Brain pericyte (primary cell): ENCODE results near the gene SERPINA6.
"Not testable (repeated sequence)": the region's sequence is repeated elsewhere in the genome, so short reads cannot be mapped to it uniquely, and the experiment has no call there.

Experiments
- DNase-seq: peaks from one replicate; pipeline ENCODE4 v3.0.0-alpha.2; 2012; ENCODE audit warnings: low read depth, low spot score

The SERPINA6 gene, protein sequence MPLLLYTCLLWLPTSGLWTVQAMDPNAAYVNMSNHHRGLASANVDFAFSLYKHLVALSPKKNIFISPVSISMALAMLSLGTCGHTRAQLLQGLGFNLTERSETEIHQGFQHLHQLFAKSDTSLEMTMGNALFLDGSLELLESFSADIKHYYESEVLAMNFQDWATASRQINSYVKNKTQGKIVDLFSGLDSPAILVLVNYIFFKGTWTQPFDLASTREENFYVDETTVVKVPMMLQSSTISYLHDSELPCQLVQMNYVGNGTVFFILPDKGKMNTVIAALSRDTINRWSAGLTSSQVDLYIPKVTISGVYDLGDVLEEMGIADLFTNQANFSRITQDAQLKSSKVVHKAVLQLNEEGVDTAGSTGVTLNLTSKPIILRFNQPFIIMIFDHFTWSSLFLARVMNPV

DNA sequence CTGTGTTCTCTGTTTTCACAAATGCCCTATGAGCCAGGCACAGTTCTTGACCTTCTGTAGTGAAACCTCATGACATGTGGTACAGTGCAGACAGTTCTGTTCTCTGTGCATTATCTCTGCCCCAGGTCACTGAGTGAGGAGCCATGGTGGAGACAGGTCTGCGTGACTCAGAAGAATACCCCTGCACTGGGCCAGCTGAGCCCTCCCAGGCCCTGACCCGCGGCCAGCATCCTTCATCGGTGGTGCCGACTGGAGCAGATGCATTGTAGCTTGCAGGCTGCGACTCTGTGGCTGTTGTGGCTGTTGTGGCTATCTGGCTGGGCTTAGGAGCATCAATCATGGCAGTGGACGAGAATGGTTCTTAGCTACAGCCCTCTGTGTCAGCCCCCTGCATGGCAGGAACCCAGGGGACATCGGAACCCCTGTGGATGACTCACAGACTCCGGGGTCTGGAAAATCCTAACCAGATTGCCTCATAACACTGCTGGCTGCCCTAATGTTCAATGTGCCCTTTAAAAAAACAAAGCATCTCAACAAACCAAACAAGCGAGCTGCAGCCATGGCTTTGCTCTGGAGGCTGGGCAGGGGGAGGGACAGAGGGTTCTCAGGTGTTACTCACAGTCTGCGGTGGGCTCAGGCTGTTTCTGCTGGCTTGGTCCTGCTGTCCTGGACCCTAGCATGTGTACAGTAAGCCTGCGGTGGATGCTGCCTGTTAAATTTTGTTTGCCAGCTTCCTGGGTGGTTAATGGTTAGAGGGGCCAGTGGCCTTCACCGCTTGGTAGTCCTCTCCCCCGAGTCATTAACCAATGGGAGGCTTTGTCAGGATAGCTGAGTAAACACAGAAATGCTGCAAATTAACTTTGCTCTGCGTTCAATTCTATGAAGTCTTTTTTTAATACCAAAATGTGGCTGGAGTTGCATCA lies at the start of gene SERPINA6:
Gene SERPINA6 (minus strand): TSS at position 689 of the 923 bp plus-strand sequence. CDS start 8,688 bp downstream, outside the sequence.
- no peak for DNase-seq

DNA sequence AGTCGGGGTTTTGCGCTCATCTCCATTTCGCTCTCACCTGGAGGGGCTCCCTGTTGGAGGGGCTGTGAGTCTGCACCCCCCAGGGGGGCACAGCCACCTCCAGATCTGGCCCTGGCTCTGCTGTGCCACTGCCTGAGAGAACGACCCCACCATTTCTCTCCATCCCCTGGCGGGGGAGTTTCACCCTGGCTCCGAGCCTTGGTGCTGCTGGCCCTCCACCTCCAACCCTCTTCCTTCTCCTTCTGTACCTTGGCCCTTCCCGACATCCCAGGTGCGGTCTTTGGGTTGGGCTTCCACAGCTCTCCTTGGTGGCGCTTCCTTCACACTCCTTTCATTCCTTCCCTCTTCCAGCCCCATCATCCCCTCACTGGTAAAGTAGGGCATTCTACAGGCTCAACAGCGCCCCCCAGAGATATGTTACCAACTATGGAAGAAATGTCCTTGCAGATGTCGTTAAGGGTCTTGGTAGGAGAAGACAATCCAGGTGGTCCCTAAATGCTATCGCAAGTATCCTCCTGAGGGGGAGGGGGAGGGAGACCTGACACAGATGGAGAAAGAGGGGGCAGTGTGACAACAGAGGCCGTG lies 49.0 kb upstream of the SERPINA6 start:
- no peak for DNase-seq

DNA sequence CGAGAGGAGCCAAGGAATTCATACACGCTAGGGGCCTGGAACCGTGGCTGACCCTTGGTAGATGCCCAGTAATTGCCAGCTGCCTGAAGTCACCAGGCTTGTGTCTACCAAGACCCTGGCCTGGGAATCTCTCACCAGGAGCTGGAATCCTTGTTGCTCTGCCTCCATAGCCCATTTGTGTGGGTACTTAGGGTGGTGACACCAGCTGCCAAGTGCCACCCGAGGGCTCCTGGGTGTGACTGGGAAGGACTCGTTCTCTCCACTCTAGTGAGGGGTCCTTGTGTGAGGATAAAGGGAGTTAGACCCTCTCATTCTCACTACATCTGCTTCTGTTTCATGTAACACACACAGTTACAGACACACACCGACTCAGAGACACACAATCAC lies 47.4 kb upstream of the SERPINA6 start:
- no peak for DNase-seq

DNA sequence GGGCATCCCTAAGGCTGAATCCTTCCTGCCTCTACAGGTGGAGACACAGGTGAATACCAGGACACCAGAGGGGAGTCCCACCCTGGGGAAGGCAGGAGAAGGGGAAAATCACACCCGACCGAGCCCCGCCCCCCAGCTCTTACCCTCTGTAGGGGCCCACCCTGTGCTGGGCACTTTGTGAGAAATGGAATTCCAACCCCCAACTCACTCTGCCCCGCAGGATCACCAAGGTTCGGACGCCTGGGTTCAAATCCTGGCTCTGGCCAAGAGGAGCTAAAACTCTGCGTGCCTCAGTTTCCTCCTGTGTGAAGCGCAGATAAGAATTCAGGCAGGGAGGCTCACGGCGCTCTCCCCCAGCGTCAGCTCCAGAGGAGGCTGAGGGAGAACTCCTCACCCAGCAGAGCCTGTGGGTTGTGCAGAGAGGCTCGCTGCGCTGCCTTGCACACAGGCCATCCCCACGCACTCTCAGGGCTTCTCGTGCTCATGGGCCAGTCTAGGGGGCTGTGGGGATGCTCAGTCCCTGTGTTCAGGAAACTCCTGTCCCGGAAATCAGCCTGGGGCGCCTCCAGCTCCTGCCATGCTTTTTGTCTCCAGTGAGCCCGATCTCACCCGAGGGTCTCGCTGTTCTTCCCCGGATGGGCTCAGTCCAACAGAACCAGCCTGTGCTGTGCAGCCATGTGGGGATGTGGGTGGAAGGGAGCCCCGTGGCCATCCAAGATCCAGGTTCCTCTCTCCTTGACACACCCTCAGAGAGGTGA lies 46.8 kb upstream of the SERPINA6 start:
- DNase-seq, result not testable (repeated sequence)

DNA sequence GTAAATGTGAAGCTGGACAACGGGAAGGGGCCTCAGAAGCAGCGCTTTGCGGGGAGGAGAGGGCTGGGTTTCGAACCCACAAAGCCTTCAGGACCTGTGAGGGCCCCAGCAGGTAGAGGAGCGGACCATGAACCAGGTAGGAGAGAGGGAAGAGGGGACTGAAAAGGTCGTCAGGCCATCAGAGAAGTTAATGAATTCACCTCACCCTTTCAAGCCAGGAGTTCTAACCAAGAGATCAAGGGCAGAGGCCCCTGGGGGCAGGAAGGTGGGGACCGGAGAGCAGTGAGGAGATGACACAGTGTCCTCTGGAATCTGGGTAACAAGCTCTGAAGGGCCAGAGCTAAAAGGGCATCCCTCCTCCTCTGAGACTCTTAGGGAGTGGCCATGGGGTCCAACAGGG lies 45.8 kb upstream of the SERPINA6 start:
- DNase-seq, result no peak

DNA sequence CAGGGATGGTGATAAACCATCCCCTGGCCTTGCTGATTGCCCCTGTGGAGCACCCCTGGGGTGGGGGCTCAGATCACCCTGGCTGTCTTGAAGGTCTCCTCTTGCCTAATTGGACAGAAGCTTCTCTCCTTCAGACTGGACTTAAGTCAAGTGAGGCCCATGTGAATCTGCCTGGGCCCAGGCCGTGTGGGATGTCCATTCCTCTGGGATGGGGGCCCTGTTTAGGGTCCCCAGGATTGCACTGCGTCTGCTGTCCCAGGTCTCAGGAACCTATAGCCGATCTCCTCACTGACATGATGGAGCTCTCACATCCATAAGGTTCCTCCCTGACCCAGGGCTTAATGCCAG lies 45.1 kb upstream of the SERPINA6 start:
- DNase-seq, result no peak

DNA sequence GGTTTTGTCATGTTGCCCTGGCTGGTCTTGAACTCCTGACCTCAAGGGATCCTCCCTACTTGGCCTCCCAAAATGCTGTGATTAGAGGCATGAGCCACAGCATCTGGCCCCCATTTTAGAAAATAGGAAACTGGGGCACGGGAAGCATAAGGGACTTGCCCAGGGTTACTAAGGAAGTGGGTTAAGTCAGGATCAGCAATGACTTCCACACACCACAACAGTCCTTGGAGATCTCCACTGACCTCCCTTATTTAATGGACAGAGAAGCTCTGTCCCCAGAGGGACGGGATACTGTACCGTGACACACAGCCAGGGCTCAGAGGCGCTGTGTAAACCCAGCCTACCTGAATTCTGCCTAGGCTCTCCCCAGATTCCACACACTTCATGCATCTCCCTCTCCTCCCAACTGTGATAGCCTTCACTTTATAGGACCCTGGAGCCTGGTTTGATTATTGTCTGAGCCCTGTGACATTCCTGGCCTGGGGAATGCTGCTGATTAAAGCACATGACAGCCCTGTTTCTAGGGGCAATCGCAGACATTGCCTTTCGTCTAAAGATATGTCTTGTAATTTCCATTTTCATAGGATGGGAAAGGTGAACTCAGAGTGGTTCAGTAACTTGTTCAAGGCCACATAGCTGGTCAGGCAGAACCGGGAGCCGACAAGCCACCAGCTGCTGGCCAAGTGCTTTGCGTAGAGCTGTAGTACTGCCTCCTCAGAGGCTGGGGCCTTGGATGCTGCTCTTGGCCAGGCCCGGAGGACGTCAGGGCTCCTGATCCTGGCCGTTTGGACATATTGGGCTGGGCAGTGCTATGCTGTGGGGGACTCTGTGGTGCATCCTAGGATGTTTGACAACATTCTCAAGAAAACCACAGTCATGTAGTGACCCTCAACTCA lies 44.5 kb upstream of the SERPINA6 start:
- no peak for DNase-seq

DNA sequence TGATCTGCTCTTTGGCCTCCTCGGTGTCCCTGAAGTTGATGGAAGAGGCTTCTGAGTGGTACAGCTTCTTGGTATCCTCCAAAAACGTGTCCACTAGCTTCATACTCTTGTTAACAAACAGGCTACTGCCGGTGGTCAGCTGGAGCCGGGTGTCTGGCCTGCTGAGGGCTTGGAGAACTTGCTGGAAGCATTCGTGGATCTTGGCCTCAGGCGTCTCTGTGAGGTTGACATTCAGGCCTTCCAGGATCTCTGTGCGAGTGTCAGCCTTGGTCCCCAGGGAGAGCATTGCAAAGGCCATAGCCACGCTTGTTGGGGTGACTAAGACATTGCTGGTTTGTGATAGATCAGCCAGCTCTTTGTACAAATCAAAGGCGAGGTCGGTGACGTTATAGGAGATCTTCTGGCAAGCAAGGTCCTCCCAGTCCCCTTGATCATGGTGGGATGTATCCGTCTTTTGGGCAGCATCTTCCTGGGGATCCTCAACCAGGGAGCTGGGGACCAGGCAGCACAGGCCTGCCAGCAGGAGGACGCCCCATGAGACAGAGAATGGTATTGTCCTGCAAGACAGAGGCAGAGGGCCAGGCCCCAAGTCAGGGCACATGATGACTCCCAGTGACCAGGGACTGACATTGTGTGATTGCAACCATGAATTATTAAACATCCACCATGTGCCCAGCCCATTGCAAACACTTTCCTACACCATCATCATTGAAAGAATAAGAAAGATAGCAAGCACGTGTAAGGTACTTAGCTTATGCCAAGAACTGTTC lies 43.2 kb upstream of the SERPINA6 start, which contains the start of gene SERPINA2:
Gene SERPINA2 (minus strand): TSS at position 553 of the 770 bp plus-strand sequence.
- DNase-seq, result no peak

DNA sequence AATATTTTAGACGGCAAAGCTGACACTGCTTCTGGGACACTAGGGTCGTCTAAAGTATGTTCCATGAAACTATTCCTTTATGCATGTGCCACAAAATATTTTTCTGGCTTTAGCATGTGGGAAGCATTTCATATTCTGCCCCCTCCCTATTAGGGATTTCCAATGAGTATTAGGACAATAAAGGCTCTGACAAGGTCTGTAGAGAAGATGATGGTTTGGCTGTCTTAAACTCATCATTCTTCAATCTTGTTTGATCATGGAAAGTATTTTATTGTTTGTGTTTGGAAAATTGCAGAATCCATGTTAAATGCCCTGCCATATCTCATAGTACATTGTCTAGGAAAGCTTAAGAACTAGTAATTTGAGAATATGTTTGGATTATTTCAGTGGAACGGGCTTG lies 42.5 kb upstream of the SERPINA6 start:
- DNase-seq, result no peak

DNA sequence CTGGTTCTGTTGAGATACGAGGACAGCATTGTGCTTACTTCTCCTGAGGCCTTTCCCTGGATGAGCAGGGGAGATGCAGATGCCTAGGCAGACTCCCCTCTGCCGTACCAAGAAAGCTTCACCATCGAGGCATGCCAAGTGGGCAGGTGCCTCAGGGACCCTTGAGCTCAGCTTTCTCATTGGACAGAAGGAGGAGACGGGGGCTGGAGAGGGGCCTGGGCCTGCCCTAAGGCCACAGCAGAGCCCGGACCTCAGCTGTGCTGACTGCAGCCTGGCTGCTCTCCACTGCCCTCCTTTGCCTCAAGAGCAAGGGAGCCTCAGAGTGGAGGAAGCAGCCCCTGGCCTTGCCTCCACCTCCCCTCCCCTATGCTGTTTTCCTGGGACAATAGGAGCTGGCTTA lies 41.8 kb upstream of the SERPINA6 start:
- no peak for DNase-seq

DNA sequence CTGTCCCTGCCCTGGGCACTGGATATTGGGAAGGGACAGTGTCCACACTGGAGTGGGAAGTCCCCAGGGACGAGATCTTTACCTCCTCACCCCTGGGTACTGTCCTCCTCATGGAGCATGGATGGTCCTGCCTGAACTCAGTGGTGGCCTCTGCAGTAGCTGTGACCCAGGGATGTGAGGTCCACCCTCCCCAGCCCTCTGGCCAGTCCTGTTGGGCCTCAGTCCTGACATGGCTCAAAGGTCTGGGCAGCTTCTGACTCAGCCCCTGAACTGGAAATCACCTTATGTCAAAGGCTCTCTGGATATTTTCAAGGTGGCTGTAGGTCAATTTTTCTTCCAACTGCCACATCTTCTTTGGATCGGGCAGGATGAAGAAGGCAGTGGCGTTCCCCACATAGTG lies 40.9 kb upstream of the SERPINA6 start:
- no peak for DNase-seq

DNA sequence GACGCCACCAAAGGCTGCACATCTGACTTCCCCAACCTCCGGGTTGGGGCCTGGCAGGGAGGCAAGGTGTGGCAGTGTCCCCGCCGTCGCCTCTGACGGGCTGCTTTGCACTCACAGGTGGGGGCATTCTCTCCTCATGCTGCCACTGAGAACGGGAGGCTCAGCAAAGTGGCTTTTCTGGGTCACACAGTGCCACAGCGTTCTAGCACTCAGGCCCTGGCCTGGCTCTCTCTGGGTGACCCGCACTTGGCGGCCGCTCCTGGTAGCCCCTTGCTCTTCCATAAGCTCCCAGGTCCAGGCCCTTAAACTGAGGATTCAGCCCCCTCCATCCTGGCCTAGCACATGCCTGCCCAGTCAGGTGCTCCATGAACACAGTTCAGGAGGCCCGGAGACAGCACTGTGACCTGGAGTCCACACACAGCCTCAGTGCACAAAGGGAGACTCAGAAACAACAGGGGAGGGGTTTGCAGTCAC lies 40.1 kb upstream of the SERPINA6 start:
- no peak for DNase-seq

DNA sequence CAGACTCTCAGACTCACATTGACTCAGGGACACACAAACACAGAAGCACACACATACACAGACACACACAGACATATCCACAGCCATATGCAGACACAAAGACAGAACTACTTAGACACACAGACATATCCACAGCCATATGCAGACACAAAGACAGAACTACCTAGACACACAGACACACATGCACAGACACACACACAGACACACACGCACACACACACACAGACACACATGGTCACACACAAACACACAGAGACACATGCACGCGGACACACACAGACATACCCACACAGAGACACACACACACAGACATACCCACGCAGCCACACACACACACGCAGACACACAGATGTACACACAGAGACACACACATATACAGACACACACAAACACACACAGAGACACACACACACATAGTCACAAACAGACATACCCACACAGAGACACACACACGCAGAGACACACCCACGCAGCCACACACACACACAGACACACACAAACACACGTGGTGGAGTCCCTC lies 39.5 kb upstream of the SERPINA6 start:
- DNase-seq, result no peak

DNA sequence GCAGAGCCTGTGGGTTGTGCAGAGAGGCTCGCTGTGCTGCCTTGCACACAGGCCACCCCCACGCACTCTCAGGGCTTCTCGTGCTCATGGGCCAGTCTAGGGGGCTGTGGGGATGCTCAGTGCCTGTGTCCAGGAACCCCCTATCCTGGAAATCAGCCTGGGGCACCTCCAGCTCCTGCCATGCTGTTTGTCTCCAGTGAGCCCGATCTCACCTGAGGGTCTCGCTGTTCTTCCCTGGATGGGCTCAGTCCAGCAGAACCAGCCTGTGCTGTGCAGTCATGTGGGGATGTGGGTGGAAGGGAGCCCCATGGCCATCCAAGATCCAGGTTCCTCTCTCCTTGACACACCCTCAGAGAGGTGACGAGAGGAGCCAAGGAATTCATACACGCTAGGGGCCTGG lies 38.5 kb upstream of the SERPINA6 start:
- DNase-seq, result no peak

DNA sequence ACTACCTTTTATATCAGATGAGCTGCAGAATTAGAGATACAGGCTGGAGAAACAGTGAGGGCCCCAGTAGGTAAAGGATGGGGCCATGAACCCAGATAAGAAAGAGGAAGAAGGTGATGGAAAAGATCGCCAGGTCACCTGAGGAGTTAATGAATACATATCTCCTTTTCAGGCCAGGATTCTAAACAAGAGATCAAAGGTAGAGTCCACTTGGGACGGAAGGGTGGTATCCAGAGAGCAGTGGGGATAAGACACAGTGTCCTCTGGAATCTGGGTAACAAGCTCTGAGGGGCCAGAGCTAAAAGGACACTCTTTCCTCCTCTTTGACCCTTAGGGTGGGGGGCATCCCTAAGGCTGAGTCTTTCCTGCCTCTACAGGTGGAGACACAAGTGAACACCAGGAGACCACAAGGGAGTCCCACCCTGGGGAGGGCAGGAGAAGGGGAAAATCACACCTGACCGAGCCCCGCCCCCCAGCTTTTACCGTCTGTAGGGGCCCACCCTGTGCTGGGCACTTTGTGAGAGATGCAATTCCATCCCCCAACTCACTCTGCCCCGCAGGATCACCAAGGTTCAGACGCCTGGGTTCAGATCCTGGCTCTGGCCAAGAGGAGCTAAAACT lies 37.9 kb upstream of the SERPINA6 start:
- DNase-seq, result no peak

DNA sequence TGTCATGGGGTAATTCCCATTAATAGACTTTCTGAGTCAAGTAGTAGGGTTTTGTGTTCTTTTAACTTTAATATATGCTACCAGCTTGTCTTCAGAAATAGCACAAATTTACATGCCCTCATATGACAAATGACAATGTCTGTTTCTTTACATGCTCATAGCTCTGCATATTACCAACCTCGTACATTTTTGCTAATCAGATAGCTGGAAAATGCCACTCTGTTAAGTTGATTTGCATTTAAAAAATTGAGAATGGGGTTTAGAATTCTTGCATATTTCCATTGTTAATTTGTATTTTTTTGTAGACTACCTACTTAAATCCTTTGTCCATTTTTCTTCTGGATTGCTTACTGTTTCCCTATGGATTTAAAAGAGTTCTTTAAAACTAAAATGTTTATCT lies 34.0 kb upstream of the SERPINA6 start:
- no peak for DNase-seq

DNA sequence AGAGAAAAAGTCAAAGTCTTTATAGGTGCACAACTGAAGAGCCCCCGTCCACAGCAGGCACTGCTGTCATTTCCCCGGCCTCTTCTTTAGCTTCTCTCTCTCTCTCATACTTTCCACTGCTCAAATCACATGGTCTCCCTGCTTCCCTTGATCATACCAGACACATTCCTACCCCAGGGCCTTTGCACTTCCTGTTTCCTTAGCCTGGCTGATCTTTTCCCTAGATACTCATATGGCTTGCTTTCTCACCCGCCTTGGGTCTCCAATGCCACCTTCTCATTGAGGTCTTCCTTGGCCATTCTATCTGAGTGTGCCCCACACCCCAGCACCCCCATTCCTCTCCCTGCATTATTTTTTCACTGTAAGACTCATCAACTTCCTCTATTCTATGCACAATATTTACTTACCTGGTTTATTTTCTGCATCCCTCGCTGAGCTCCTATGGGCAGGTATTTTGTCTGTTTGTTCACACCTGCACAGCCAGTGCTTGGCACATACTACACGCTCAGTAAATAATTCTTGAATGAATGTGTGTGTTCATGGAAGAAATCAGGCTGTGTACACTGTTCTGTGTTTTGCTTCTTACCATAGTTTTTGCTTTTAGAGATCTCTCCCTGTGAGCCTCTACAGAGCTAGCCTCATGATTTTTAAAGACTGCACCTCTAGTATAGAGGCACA lies 33.4 kb upstream of the SERPINA6 start:
- no peak for DNase-seq

DNA sequence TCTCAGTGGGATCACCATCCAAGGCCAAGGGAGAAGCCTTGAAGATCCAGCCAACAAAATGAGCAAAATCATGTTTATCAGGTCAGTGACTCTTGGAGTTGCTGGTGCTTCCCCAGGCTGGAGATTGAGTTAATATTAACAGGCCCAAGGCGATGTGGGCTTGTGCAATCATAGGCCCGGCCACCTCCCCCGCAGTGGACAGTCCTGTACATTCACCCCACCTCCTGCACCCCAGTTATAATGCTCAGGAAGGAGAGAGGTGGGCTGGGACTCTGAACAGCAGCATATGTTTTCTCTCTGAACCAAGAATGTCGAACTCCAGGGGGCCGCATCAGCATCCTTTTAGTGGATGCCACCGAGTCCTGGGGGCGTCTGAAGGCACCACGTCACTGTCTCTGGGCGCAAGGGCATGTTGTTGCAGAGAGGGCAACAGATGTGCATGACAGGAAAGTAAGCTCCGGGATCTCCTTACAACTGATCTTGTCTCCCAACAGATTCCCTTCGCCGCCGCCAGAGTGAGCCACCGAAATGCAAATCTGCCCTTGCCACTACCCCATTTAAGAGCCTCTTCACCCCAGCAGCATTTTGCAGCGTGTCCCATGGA lies 32.2 kb upstream of the SERPINA6 start:
- peak; percentile 43 for DNase-seq
